Measurements from ENCODE around the gene ANKMY1.

The ANKMY1 gene

DNA sequence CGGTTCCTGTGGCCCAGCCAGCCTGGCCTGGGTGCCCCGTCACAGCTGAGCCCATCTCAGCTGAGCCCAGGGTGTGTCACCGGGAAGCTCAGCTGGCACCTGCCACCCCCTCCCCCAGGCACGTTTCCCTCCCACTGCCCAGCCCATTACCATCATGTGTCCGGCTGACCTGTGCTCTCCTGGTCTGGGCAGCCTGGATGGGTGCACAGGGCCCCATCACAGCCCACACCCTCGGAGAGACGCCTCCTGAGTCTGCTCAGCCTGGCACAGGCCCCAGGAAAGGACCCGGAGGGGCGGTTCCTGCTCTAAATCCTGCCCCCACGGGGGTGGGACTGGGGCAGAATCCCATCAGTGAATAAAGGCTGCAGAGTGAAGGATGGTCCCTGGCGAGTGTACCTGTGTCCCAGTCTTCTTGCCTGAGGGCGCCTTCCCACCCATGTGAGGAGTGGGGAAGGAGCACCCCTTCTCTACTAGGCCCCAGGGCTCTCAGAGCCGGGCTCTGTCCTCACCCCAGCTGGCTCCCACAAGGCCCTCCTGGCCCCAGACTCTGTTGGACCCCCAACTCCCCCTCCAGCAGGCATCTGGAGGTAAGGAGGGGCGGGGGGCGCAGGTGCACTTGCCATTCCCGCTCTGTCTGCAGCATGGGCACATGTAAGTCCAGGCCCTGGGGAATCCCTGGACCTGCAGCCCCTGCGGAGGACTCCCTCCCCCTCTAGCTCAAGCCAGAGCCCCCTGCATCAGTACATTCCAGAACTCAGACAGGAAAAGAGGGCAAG is 101.2 kb downstream of the ANKMY1 start:
- Mint-ChIP-seq H3K9me3 (no peaks in the 10 kb centered on the region), H3K4me3 (no peak overlapping the region), H3K4me1 (peaks cover 14% of the 10 kb centered on the region), H3K27ac (peak overlapping the region in 1 of 2 donors; percentile 91), H3K27me3 (peaks cover 54% of the 10 kb centered on the region)
- ATAC-seq (no peak), DNase-seq (no peak)

DNA sequence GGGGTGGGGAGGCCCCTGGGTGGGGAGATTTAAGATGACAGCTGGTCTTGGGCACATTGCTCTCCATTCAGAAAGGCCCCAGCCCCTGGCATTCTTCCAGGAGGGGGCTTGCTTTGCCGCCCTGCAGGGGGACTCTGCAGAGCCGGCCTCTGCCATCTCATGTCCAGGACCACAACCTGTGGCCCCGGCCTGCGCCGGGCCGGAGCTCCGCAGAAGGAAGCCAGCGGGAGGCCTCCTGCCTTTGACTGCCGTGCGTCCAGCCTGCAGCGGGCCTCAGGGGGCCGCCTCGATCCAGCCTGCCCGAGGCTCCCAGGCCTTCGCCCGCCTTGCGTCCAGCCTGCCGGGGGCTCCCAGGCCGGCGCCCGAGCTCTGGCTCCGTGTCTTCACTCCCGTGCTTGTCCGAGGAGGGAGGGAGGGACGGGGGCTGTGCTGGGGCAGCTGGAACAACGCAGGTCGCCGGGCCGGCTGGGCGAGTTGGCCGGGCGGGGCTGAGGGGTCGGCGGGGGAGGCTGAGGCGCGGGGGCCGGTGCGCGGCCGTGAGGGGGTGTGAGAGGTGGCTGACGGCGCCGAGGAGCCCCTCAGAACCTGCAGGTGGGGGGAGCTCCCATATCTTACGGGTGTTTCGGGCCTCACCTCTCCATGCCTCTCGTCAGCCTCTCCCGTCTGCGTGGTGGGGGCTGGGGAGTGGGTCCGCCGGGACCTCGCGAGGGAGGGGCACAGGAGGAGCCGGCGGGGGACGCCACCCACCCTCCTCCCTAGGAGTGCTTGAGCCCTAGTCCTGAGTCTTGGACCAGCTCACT is 101.9 kb downstream of the ANKMY1 start:
- no peak overlapping the region for H3K27ac Mint-ChIP-seq
- no peak overlapping the region for H3K4me3 Mint-ChIP-seq
- H3K4me1 Mint-ChIP-seq: peaks cover 16% of the 10 kb centered on the region
- ATAC-seq (no peak), DNase-seq (no peak)
- H3K9me3 Mint-ChIP-seq: no peaks in the 10 kb centered on the region
- peaks cover 62% of the 10 kb centered on the region for H3K27me3 Mint-ChIP-seq

DNA sequence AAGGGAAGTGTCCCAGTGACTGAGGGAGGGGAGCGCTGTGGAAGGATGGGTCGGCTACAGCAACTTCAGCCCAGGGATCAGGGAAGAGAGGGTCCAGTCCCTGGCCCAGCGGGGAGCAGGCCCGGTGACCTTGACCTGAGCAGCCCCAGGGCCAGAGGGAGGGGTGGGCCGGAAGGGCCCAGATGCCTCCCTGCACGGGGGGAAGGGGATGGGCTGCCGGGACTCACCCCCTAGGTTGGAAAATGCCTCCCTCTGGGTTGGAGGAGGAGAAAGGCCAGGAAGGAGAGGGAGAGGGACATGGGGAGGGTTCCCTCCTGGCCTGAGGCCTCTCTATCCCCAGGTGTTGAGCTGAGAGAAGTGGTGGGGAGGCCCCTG is 102.5 kb downstream of the ANKMY1 start:
- Mint-ChIP-seq H3K4me1 (peaks cover 21% of the 10 kb centered on the region), H3K27me3 (peaks cover 68% of the 10 kb centered on the region), H3K9me3 (no peaks in the 10 kb centered on the region), H3K4me3 (no peak overlapping the region), H3K27ac (no peak overlapping the region)
- DNase-seq: no peak
- no peak for ATAC-seq

- DNase-seq (no peak), ATAC-seq (no peak)
- Mint-ChIP-seq H3K27ac (peak overlapping the region in 1 of 2 donors; percentile 19), H3K4me1 (peaks cover 21% of the 10 kb centered on the region), H3K4me3 (peak overlapping the region; percentile 62 to 67), H3K9me3 (no peaks in the 10 kb centered on the region), H3K27me3 (peaks cover 78% of the 10 kb centered on the region)
Observed at GRCh38 chr2:240454106-240454901, 103.5 kb downstream of the ANKMY1 start.

GRCh38 chr2:240453461-240454105 is 104.2 kb downstream of the ANKMY1 start:
- Mint-ChIP-seq H3K27me3 (peaks cover 85% of the 10 kb centered on the region), H3K4me1 (peaks cover 21% of the 10 kb centered on the region), H3K4me3 (peak overlapping the region; percentile 62 to 67), H3K27ac (no peak overlapping the region), H3K9me3 (no peaks in the 10 kb centered on the region)
- no peak for DNase-seq
- ATAC-seq: no peak

GRCh38 chr2:240452462-240453256 is 105.1 kb downstream of the ANKMY1 start:
- peak; percentile 27 for ATAC-seq
- no peak for DNase-seq
- Mint-ChIP-seq H3K27ac (no peak overlapping the region), H3K9me3 (no peaks in the 10 kb centered on the region), H3K27me3 (peaks cover 88% of the 10 kb centered on the region), H3K4me3 (peak overlapping the region; percentile 29 to 74), H3K4me1 (peaks cover 21% of the 10 kb centered on the region)

DNA sequence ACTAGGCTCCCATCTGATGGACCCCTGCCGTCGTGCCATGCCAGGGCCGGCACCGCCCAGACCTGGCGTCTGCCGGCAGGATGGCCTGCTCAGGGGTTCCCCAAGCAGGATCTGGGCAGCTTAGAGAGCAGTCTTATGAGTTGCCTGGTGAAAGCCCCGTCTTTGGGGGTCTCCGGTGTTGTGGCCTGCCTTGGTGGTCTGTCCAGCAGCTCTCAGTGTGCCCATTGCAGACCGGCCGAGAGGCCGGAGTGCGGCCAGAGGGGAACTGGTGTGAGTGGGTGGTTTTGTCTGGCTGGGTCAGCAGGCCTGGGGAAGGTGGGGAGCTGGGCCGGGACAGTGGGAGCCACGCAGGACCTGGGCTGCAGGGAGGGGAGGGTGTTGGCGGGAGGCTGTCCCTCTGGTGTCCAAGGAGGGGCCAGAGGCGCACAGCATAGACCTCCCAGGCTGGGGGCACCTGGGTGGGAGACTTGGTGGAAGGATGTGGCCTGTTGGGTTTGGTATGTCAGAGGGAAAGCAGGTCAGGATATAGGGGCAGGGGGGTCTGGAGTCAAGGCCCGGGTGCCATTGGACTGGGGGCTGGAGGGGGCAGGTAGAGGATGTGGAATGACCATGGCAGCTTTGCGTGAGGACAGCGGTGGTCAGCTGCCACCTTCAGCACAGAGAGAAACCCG is 105.9 kb downstream of the ANKMY1 start:
- H3K9me3 Mint-ChIP-seq: no peaks in the 10 kb centered on the region
- no peak for DNase-seq
- ATAC-seq: no peak
- peak overlapping the region; percentile 29 to 74 for H3K4me3 Mint-ChIP-seq
- peaks cover 21% of the 10 kb centered on the region for H3K4me1 Mint-ChIP-seq
- H3K27me3 Mint-ChIP-seq: peaks cover 88% of the 10 kb centered on the region
- H3K27ac Mint-ChIP-seq: no peak overlapping the region

GRCh38 chr2:240451108-240451611 is 106.6 kb downstream of the ANKMY1 start:
- ATAC-seq: no peak
- H3K27ac Mint-ChIP-seq: no peak overlapping the region
- H3K4me3 Mint-ChIP-seq: peak overlapping the region in 1 of 2 donors; percentile 74
- H3K9me3 Mint-ChIP-seq: no peaks in the 10 kb centered on the region
- DNase-seq: no peak
- peaks cover 85% of the 10 kb centered on the region for H3K27me3 Mint-ChIP-seq
- H3K4me1 Mint-ChIP-seq: peaks cover 21% of the 10 kb centered on the region

GRCh38 chr2:240450532-240451107 is 107.2 kb downstream of the ANKMY1 start:
- Mint-ChIP-seq H3K4me3 (no peak overlapping the region), H3K4me1 (peaks cover 21% of the 10 kb centered on the region), H3K9me3 (no peaks in the 10 kb centered on the region), H3K27me3 (peaks cover 81% of the 10 kb centered on the region), H3K27ac (no peak overlapping the region)
- DNase-seq (no peak), ATAC-seq (no peak)

GRCh38 chr2:240449764-240450531 is 107.8 kb downstream of the ANKMY1 start:
- no peak for ATAC-seq
- no peak for DNase-seq
- Mint-ChIP-seq H3K4me1 (peaks cover 19% of the 10 kb centered on the region), H3K9me3 (no peaks in the 10 kb centered on the region), H3K27ac (no peak overlapping the region), H3K4me3 (no peak overlapping the region), H3K27me3 (peaks cover 74% of the 10 kb centered on the region)

DNA sequence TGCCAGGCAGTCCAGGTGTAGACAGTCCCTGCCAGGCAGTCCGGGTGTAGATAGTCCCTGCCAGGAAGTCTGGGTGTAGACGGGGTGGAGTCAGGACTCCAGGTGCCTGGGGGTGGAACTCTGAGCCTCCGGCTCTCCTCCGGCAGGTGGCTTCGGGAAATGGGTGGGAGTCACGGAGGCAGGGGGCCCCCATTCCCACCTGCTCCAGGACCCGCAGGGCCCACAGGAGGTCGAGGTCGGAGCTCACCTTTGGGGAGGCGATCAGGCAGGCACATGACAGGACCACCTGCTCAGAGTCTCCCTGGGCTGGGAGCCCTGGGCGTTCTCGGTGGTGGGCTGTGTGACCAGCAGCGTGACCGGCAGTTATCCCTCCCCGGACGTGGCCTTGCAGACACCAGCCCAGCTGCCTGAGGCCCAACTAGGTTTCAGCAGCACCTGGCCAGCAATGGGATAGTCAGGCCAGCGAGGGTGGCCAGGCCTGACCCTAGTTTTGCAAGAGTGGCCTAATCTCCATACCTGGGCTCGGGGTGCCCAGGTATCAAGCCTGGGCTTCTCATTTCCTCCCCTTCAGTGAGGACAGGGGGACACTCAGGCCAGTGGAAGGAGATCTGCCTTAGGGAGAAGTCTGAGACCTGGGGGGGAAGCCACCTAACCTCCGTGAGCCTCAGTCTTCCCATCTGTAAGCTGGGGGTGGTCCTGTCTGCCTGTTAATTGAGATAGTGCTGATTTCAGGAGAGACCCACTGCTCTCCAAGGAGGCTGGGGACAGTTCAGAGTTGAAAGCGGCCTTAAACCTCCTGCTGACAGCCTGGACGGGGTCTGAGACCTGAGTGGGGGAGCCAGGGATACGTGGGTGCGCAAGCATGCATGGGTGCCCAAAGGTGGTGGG is 109.2 kb downstream of the ANKMY1 start:
- DNase-seq: no peak
- Mint-ChIP-seq H3K27me3 (peaks cover 61% of the 10 kb centered on the region), H3K27ac (no peak overlapping the region), H3K9me3 (no peaks in the 10 kb centered on the region), H3K4me1 (peaks cover 7% of the 10 kb centered on the region), H3K4me3 (no peak overlapping the region)
- no peak for ATAC-seq

DNA sequence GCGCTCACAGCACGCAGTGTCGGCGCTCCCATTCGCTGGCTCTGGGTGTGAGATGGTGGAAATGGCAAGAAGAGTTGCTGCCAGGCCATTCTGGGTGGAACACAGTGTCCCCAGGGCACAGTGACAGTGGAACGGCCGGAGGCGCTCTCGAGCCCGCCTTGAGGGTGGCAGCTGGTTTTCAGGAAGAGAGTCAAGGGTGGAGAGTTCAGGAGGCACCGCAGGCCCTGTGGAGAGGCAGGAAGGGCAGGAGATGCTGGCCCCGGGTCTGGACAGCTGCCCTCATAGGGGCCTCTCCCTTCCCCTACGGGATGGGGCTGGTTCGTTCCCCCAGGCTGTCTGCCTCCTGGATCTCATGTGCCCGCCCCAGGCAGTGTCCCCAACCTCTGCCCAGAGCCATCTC is 109.9 kb downstream of the ANKMY1 start:
- ATAC-seq: no peak

More for the DNA sequence above, 109.9 kb downstream of the ANKMY1 start:
- no peak overlapping the region for H3K27ac Mint-ChIP-seq
- H3K27me3 Mint-ChIP-seq: peaks cover 61% of the 10 kb centered on the region
- no peak for DNase-seq
- H3K4me3 Mint-ChIP-seq: no peak overlapping the region
- peaks cover 7% of the 10 kb centered on the region for H3K4me1 Mint-ChIP-seq
- H3K9me3 Mint-ChIP-seq: no peaks in the 10 kb centered on the region
